Chondrocyte (in vitro differentiated cells): Measurements from ENCODE around the gene CNTROB. TPM values are rescaled to one million over a fixed set of nuclear protein-coding genes. Genes with fewer than 3 reads are reported as not detected.

ENCODE experiments used
- DNase-seq: peaks from one replicate; pipeline ENCODE4 v3.0.0; 2021; ENCODE audit warnings: mixed read lengths, low spot score
- H3K27ac Mint-ChIP-seq: one replicate; pipeline ENCODE4 v1.8.0; 2021; ENCODE audit warnings: mild to moderate bottlenecking, moderate library complexity, mixed read lengths; ENCODE audit not compliant: unreplicated experiment
- H3K27me3 Mint-ChIP-seq: 2 replicates; pipeline ENCODE4 v1.8.0; 2021; ENCODE audit warnings: low read depth, mixed read lengths
- H3K36me3 Mint-ChIP-seq: 2 replicates; pipeline ENCODE4 v1.8.0; 2021; ENCODE audit warnings: low read depth, mixed read lengths
- H3K4me1 Mint-ChIP-seq: 2 replicates; pipeline ENCODE4 v1.8.0; 2021; ENCODE audit warnings: low read depth, mild to moderate bottlenecking, mixed read lengths
- H3K4me3 Mint-ChIP-seq: one replicate; pipeline ENCODE4 v1.8.0; 2021; ENCODE audit warnings: mild to moderate bottlenecking, moderate library complexity, mixed read lengths; ENCODE audit not compliant: unreplicated experiment
- H3K9me3 Mint-ChIP-seq: 2 replicates; pipeline ENCODE4 v1.8.0; 2021; ENCODE audit warnings: low read depth, mixed read lengths
- CTCF ChIP-seq: fragments of 200-600 bp; sonication (generic); IDR thresholded peaks from 2 replicates; pipeline ENCODE4 v1.5.0; 2021; ENCODE audit warnings: antibody characterized with exemption, mild to moderate bottlenecking, moderate library complexity
- total RNA-seq: library from RNA; stranded (reverse); gene quantifications from 3 replicates; pipeline ENCODE4 v1.2.1, GENCODE V29; 2021

The CNTROB gene
- total RNA-seq, 1 donor from 2014 or later: 28.7 TPM

- H3K27me3 Mint-ChIP-seq: no peaks in the 10 kb centered on the region
- peaks cover 60% of the 10 kb centered on the region for H3K36me3 Mint-ChIP-seq
- H3K27ac Mint-ChIP-seq: no peak overlapping the region
- no peaks in the 10 kb centered on the region for H3K9me3 Mint-ChIP-seq
- no peak overlapping the region for H3K4me3 Mint-ChIP-seq
- H3K4me1 Mint-ChIP-seq: no peaks in the 10 kb centered on the region
- no peak for DNase-seq
- no peak for TF ChIP-seq CTCF
These were observed 34.9 kb upstream of the CNTROB start for GRCh38 chr17:7897090-7897489.

- Mint-ChIP-seq H3K4me1 (no peaks in the 10 kb centered on the region), H3K36me3 (peaks cover 64% of the 10 kb centered on the region), H3K9me3 (no peaks in the 10 kb centered on the region), H3K27me3 (no peaks in the 10 kb centered on the region), H3K27ac (peak overlapping the region; percentile 23), H3K4me3 (no peak overlapping the region)
- no peak for DNase-seq
- TF ChIP-seq CTCF: peak; percentile 67
These were observed 34.2 kb upstream of the CNTROB start for GRCh38 chr17:7897773-7898172.

- Mint-ChIP-seq H3K4me3 (no peak overlapping the region), H3K9me3 (no peaks in the 10 kb centered on the region), H3K27me3 (no peaks in the 10 kb centered on the region), H3K27ac (peak overlapping the region; percentile 27), H3K4me1 (no peaks in the 10 kb centered on the region), H3K36me3 (peaks cover 70% of the 10 kb centered on the region)
- TF ChIP-seq CTCF: no peak
- no peak for DNase-seq
These were observed 28.6 kb upstream of the CNTROB start for GRCh38 chr17:7903154-7904103.

GRCh38 chr17:7909089-7909488 lies 22.9 kb upstream of the CNTROB start:
- H3K27ac Mint-ChIP-seq: no peak overlapping the region
- H3K36me3 Mint-ChIP-seq: peaks cover 55% of the 10 kb centered on the region
- no peaks in the 10 kb centered on the region for H3K9me3 Mint-ChIP-seq
- no peak overlapping the region for H3K4me3 Mint-ChIP-seq
- no peak for DNase-seq
- H3K4me1 Mint-ChIP-seq: no peaks in the 10 kb centered on the region
- H3K27me3 Mint-ChIP-seq: no peaks in the 10 kb centered on the region
- no peak for TF ChIP-seq CTCF

- Mint-ChIP-seq H3K4me1 (peaks cover 7% of the 10 kb centered on the region), H3K4me3 (no peak overlapping the region), H3K27me3 (no peaks in the 10 kb centered on the region), H3K36me3 (peaks cover 46% of the 10 kb centered on the region), H3K9me3 (no peaks in the 10 kb centered on the region), H3K27ac (no peak overlapping the region)
- no peak for DNase-seq
- no peak for TF ChIP-seq CTCF
These were observed 21.7 kb upstream of the CNTROB start for GRCh38 chr17:7910281-7910680.
